Loucy (cell line): Measurements from ENCODE around the gene GFY.

Experiments used
- H2AFZ ChIP-seq: fragments of 200-600 bp; sonication (generic); 2 replicates; pipeline ENCODE4 v1.6.0; 2016; ENCODE audit warnings: antibody characterized with exemption, mild to moderate bottlenecking, low read length, moderate library complexity
- H3F3A ChIP-seq: fragments of 200-600 bp; 2 replicates; pipeline ENCODE4 v1.6.0; 2016; ENCODE audit warnings: antibody characterized with exemption, low read depth, mild to moderate bottlenecking
- H3K27me3 ChIP-seq: fragments of 200-600 bp; sonication (generic); 2 replicates; pipeline ENCODE4 v1.6.1; 2014; ENCODE audit warnings: low read length, mild to moderate bottlenecking; ENCODE audit not compliant: insufficient read depth, poor library complexity, severe bottlenecking
- H3K36me3 ChIP-seq: fragments of 200-600 bp; sonication (generic); 2 replicates; pipeline ENCODE4 v1.6.1; 2016; ENCODE audit warnings: low read length; ENCODE audit not compliant: insufficient read depth
- H3K4me1 ChIP-seq: fragments of 200-600 bp; sonication (generic); 2 replicates; pipeline ENCODE4 v1.5.1; 2014; ENCODE audit warnings: low read length, mild to moderate bottlenecking; ENCODE audit not compliant: insufficient read depth, poor library complexity, severe bottlenecking
- H3K4me2 ChIP-seq: fragments of 200-600 bp; sonication (generic); 2 replicates; pipeline ENCODE4 v1.6.0; 2014; ENCODE audit warnings: antibody characterized with exemption, low read length, low read depth, mild to moderate bottlenecking; ENCODE audit not compliant: poor library complexity, severe bottlenecking
- H3K4me3 ChIP-seq: fragments of 200-600 bp; sonication (generic); 2 replicates; pipeline ENCODE4 v1.5.1; 2014; ENCODE audit warnings: low read length, mild to moderate bottlenecking, mixed read lengths; ENCODE audit not compliant: poor library complexity, severe bottlenecking
- H3K79me2 ChIP-seq: fragments of 200-600 bp; sonication (generic); 2 replicates; pipeline ENCODE4 v1.6.1; 2014; ENCODE audit warnings: low read length; ENCODE audit not compliant: insufficient read depth
- H3K9ac ChIP-seq: fragments of 200-600 bp; sonication (generic); 2 replicates; pipeline ENCODE4 v1.6.0; 2014; ENCODE audit warnings: mild to moderate bottlenecking, low read depth, low read length, moderate library complexity; ENCODE audit not compliant: poor library complexity, severe bottlenecking
- H3K9me2 ChIP-seq: fragments of 200-600 bp; sonication (generic); replicated peaks from 2 replicates; pipeline ENCODE4 v1.6.1; 2016; ENCODE audit warnings: low read depth, low read length, mixed read lengths
- H3K9me3 ChIP-seq: fragments of 200-600 bp; sonication (generic); 2 replicates; pipeline ENCODE4 v1.6.1; 2014; ENCODE audit warnings: mild to moderate bottlenecking, antibody characterized with exemption, low read length, low read depth; ENCODE audit not compliant: insufficient read depth
- H4K20me1 ChIP-seq: fragments of 200-600 bp; sonication (generic); 2 replicates; pipeline ENCODE4 v1.6.0; 2014; ENCODE audit warnings: antibody characterized with exemption, low read length, mild to moderate bottlenecking; ENCODE audit not compliant: insufficient read depth, poor library complexity, severe bottlenecking
- CTCF ChIP-seq: fragments of 200-600 bp; sonication (generic); conservative IDR thresholded peaks from 2 replicates; pipeline ENCODE4 v1.5.1; 2014; ENCODE audit warnings: mild to moderate bottlenecking, antibody characterized with exemption, low read length
- EZH2phosphoT487 ChIP-seq: fragments of 200-600 bp; IDR thresholded peaks from 2 replicates; pipeline ENCODE4 v1.6.1; 2018; ENCODE audit warnings: antibody characterized with exemption, mild to moderate bottlenecking, moderate library complexity, borderline replicate concordance

The GFY gene

GRCh38 chr19:49415102-49415809, 9.9 kb upstream of the GFY start:
- Histone ChIP-seq H3K27me3 (no peaks in the 10 kb centered on the region), H2AFZ (no peak overlapping the region), H3K9ac (peak overlapping the region; percentile 46), H3K79me2 (no peaks in the 10 kb centered on the region), H3K9me3 (no peaks in the 10 kb centered on the region), H3K9me2 (no peaks in the 10 kb centered on the region), H3K4me2 (peak overlapping the region; percentile 20), H3K36me3 (no peaks in the 10 kb centered on the region), H3K4me1 (peaks cover 73% of the 10 kb centered on the region), H3F3A (no peaks in the 10 kb centered on the region), H4K20me1 (no peaks in the 10 kb centered on the region), H3K4me3 (no peak overlapping the region)
- no peak for TF ChIP-seq CTCF
- TF ChIP-seq EZH2phosphoT487: no peak

- Histone ChIP-seq H3K9ac (peak overlapping the region; percentile 46), H3K9me3 (no peaks in the 10 kb centered on the region), H3K36me3 (no peaks in the 10 kb centered on the region), H3K27me3 (no peaks in the 10 kb centered on the region), H3K4me2 (peak overlapping the region; percentile 20), H3K79me2 (no peaks in the 10 kb centered on the region), H3K4me1 (peaks cover 73% of the 10 kb centered on the region), H3K4me3 (no peak overlapping the region), H4K20me1 (no peaks in the 10 kb centered on the region), H3K9me2 (no peaks in the 10 kb centered on the region), H2AFZ (no peak overlapping the region), H3F3A (no peaks in the 10 kb centered on the region)
- TF ChIP-seq CTCF (no peak), EZH2phosphoT487 (no peak)
Measured at GRCh38 chr19:49415810-49416200, 9.4 kb upstream of the GFY start.

GRCh38 chr19:49417088-49417487, 8.1 kb upstream of the GFY start:
- no peaks in the 10 kb centered on the region for H3K27me3 ChIP-seq
- no peaks in the 10 kb centered on the region for H3K9me2 ChIP-seq
- H3K9ac ChIP-seq: peak overlapping the region; percentile 50
- no peak overlapping the region for H2AFZ ChIP-seq
- peak overlapping the region; percentile 31 for H3K4me2 ChIP-seq
- no peak for TF ChIP-seq EZH2phosphoT487
- no peak for TF ChIP-seq CTCF
- H3K4me1 ChIP-seq: peaks cover 62% of the 10 kb centered on the region
- H3K79me2 ChIP-seq: no peaks in the 10 kb centered on the region
- H3K36me3 ChIP-seq: no peaks in the 10 kb centered on the region
- H3K9me3 ChIP-seq: no peaks in the 10 kb centered on the region
- no peaks in the 10 kb centered on the region for H3F3A ChIP-seq
- H3K4me3 ChIP-seq: no peak overlapping the region
- no peaks in the 10 kb centered on the region for H4K20me1 ChIP-seq
